Retinal pigment epithelial cell (primary cell): Measurements from ENCODE around the gene ELAC2.

Experiments
- DNase-seq: peaks from one replicate; pipeline ENCODE4 v3.0.0-alpha.2; 2010; ENCODE audit warnings: low read depth
- H3K4me3 ChIP-seq: 2 replicates; pipeline ENCODE4 v1.5.1; 2011; ENCODE audit warnings: mild to moderate bottlenecking, low read length, control low read depth, moderate library complexity
- TF ChIP-seq, protein P1 (sequence below): conservative IDR thresholded peaks from 2 replicates; pipeline ENCODE4 v1.5.1; 2011; ENCODE audit warnings: low read depth, low read length, control low read depth, inconsistent platforms

ELAC2 gene

DNA sequence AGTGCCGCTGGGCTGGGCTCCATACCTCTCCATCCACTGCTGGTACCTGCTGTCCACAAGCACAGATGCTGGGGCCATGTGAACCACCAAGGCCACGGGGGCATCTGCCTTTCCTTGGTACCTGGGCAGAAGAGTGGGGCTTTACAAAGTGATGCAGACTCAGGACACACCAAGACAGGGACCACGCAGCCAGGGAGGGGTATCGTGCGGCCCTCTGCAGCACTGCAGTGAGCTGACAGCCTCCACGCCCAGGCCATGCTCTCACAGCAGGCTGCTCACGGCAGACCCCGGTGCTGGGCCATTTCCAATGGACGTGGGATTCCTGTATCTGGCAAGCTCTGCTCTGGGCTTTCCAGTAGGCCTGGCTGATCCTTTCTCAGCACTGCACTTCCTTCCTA is 14.4 kb downstream of the ELAC2 start:
- no peak overlapping the region for H3K4me3 ChIP-seq
- DNase-seq, result no peak
- TF ChIP-seq, protein P1, sequence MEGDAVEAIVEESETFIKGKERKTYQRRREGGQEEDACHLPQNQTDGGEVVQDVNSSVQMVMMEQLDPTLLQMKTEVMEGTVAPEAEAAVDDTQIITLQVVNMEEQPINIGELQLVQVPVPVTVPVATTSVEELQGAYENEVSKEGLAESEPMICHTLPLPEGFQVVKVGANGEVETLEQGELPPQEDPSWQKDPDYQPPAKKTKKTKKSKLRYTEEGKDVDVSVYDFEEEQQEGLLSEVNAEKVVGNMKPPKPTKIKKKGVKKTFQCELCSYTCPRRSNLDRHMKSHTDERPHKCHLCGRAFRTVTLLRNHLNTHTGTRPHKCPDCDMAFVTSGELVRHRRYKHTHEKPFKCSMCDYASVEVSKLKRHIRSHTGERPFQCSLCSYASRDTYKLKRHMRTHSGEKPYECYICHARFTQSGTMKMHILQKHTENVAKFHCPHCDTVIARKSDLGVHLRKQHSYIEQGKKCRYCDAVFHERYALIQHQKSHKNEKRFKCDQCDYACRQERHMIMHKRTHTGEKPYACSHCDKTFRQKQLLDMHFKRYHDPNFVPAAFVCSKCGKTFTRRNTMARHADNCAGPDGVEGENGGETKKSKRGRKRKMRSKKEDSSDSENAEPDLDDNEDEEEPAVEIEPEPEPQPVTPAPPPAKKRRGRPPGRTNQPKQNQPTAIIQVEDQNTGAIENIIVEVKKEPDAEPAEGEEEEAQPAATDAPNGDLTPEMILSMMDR, result no peak

DNA sequence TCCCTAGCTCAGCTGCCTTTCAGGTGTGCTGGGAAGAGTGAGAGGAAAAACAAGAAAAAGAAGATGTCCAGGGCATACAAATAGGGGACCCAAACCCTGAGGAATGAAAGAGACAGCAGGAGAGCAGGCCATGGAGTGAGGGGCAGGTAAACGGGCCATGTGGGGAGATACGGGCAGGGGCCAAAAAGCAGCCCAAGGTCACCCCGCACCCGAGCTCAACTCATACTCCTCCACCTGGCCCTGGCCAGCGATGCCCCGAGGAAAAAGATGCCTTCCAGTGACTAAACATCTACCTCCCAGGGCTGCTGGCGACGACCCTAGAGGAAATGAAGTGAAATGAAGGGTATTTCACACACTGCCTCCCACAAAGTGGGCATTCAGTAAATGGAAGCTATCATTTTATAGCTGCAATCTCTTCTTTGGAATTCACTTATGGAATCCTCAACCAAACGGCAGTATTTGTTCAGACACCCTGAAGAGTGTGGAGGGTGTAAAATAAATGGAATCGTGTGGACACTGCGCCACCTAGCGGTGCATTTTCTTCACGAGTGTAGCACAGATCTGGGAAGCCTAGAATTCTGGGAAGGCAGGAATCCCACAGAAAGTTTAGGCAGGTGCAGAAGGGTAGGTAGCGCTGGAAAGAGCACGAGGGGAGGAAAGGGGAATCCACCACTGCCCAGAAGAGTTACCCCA is 14.9 kb downstream of the ELAC2 start:
- H3K4me3 ChIP-seq, result no peak overlapping the region
- TF ChIP-seq, protein P1, result peak; percentile 86
- peak; percentile 17 for DNase-seq

DNA sequence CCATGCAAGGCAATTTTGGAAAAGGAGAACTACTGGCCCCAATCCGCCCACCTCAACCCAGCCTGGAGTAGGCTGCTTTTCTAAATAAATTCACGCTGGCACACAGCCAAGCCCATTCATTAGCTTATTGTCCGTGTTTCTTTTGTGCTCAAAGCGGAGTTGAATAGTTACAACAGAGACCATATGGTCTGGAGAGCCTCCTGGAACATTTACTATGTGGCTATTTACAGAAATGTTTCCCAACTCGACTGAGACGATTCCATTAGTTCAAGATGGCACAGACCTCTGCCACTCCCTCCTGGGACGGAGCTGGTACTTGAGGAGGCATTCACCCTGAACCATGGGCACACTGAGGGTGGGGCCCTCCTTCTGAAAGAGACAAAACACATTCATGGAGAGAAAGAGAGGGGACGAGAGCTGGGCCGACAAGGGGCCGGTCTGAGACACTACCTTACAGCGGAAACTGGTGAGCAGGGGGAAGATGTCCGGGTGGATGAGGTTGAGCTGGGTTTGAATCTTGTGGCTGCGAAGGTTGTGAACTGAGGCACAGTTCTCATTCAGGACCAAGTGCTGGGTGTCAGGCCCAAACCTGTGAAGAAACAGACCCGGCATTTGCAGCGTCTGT is 15.7 kb downstream of the ELAC2 start:
- TF ChIP-seq, protein P1, result no peak
- DNase-seq, result no peak
- H3K4me3 ChIP-seq, result no peak overlapping the region

DNA sequence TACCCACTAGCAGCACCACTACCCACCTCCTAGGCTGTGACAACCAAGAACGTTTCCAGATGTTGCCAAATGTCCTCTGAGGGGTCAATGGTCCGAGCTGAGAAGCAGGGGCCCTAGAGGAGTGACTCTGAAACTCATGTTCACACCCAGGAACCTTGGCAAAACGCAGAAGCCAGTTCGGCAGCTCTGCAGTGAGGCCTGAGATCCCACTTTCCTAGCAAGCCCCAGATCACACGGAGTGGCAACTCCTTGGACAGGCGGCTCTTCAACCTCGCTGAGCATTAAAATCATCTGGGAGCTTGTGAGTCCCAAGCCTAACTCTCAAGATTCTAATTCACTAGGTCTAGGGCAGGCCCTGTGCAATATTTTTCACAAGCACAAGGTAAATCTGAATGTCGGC is 17.3 kb downstream of the ELAC2 start:
- no peak overlapping the region for H3K4me3 ChIP-seq
- TF ChIP-seq, protein P1, result no peak
- DNase-seq, result no peak

DNA sequence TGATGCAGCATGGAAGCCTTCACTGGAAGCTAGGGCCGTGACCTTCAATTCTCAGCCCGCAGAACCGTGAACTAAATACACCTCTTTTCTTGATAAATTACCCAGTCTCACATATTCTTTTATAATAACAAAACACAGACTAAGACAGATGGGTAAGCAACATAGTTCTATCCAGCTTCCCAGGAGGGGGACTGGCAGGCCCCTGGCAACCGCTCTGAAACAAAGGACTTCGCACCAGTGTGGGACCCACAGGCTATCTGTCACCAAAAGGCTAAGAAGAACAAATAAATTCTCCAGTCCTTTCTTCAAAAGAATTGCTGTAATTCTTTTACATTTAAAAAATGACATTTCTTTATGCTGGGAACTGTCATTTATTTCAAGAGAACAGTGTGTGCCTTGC is 19.0 kb downstream of the ELAC2 start:
- TF ChIP-seq, protein P1, result no peak
- DNase-seq, result no peak
- no peak overlapping the region for H3K4me3 ChIP-seq

DNA sequence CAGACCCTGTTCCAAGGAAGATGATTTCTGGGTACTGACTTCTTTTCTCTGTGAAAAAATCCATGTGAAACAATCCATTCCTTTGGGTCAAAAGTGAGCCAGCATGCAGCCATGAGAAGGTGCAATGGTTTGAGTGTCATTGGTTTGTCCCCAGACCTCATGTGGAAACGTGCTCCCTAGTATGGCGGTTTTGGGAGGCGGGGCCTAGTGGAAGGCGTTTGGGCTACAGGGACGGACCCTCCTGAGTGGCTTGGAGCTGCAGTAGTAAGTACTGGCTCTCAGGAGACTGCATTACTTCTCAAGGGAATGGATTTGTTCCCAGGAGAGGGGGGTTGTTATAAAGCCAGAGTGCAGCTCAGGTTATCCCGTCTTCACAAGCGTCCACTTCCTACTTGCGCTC is 19.4 kb downstream of the ELAC2 start:
- no peak overlapping the region for H3K4me3 ChIP-seq
- TF ChIP-seq, protein P1, result no peak
- DNase-seq, result no peak

DNA sequence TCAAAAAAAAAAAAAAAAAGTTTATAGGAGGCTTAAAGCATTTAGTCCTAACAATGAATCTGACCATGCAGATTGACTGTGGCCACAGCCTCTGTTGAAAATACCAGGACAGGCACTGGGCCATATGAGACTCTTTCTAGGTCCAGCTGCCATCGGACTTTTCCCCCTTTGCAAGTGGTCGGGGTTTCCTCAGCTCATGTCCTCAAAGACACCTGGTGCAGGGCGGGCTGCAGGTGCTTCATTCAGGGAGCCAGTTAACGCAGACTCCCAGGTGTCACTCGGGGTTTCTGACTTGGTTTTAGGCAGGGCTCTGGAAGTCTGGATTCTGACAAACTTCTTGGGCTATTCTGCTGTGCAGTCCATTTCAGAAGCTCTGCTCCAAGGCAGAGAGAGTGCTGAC is 20.9 kb downstream of the ELAC2 start:
- H3K4me3 ChIP-seq, result no peak overlapping the region
- TF ChIP-seq, protein P1, result no peak
- DNase-seq, result no peak
